Thyroid gland (tissue), 4 donors: ENCODE data around the gene WDPCP.

Experiments used
- CTCF ChIP-seq, 6 experiments: fragments of 200-600 bp in 3 of 6; fragments of 450-650 bp in 3 of 6; sonication (generic) in 3 of 6; IDR thresholded peaks; one replicate each; pipeline ENCODE4 v1.5.1; 2016 to 2019; ENCODE audit warnings: antibody characterized with exemption in 6 of 6, mild to moderate bottlenecking in 2 of 6, inconsistent platforms in 1 of 6, moderate library complexity in 1 of 6
- POLR2A ChIP-seq, 2 donors: fragments of 450-650 bp; IDR thresholded peaks; one replicate each; pipeline ENCODE4 v1.6.1; 2017; ENCODE audit warnings: antibody characterized with exemption in 2 of 2, mild to moderate bottlenecking in 2 of 2, moderate library complexity in 1 of 2

GRCh38 chr2:63345285-63345633 is 243.0 kb downstream of the WDPCP start:
- TF ChIP-seq POLR2A (IDR thresholded peaks at IDR 0.05), result no peak
- no peak for TF ChIP-seq CTCF (IDR thresholded peaks at IDR 0.05)
